ENCODE measurements around the gene TRAPPC4.
"Not testable (repeated sequence)": the region's sequence is repeated elsewhere in the genome, so short reads cannot be mapped to it uniquely, and the experiment has no call there.

Gene TRAPPC4

GRCh38 chr11:119034813-119035212 lies 16.2 kb downstream of the TRAPPC4 start:
- in situ Hi-C loops (cut with MboI; ENCODE audit: low sequenced_read_pairs, unreplicated experiment) = no loop called here
- no peak for DNase-seq (ENCODE audit: low spot score)
- TF ChIP-seq CTCF (IDR thresholded peaks at IDR 0.05; ENCODE audit: borderline replicate concordance, control extremely low read depth, extremely low read depth, insufficient read depth, missing control alignments) = no peak

GRCh38 chr11:119038884-119039283 lies 20.3 kb downstream of the TRAPPC4 start:
- TF ChIP-seq CTCF (IDR thresholded peaks at IDR 0.05; ENCODE audit: borderline replicate concordance, control extremely low read depth, extremely low read depth, insufficient read depth, missing control alignments) = no peak
- in situ Hi-C loops (cut with MboI; ENCODE audit: low sequenced_read_pairs, unreplicated experiment) = no loop called here
- DNase-seq (ENCODE audit: low spot score) = no peak

GRCh38 chr11:119039471-119039870 lies 20.9 kb downstream of the TRAPPC4 start:
- not testable (repeated sequence) for DNase-seq (ENCODE audit: low spot score)

DNA sequence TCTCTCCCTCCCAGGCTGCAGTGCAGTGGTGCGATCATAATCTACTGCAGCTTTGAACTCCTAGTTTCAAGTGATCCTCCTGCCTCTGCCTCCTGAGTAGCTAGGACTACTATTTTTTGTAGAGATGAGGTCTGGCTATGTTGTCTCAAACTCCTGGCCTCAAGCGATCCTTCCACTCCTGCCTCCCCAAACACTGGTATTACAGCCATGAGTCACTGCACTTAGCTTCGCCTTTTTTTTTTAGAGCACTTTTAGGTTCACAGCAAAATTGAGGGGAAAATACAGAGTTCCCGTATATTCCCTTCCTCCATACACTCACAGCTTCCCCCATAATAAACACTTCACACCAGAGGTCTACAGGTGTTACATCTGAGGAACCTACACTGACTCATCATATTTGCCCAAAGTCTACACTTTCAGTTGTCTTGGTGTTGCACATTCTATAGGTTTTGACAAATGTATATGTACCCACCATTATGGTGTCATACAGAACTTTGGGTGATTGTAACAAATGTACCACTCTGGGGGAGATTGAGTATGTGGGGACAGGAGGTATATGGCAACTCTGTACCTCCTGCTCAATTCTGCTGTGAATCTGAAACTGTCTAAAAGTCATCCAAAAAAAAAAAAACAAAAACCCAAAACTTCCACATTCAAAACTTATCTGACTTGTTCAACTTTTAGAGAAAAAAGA lies 23.4 kb downstream of the TRAPPC4 start:
- no peak for TF ChIP-seq CTCF (IDR thresholded peaks at IDR 0.05; ENCODE audit: borderline replicate concordance, control extremely low read depth, extremely low read depth, insufficient read depth, missing control alignments)
- no peak for DNase-seq (ENCODE audit: low spot score)
- in situ Hi-C loops (cut with MboI; ENCODE audit: low sequenced_read_pairs, unreplicated experiment) = no loop called here

More at GRCh38 chr11:119039471-119039870, 20.9 kb downstream of the TRAPPC4 start:
- in situ Hi-C loops (cut with MboI; ENCODE audit: low sequenced_read_pairs, unreplicated experiment) = not testable (repeated sequence)

DNA sequence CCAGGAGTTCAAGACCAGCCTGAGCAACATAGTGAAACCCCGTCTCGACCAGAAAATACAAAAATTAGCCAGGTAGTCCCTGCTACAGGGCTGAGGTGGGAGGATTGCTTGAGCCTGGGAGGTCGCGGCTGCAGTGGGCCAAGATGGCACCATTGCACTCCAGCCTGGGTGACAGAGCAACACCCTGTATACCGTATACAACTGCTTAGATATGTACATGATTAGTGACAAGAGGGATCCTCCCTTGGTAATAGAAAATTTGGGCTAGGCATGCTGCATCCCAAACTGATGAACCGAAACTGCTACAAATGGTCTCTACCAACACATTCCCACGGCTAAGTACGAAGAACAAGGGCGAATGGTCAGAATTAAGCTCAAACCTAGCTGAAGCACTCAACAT lies 24.4 kb downstream of the TRAPPC4 start:
- no peak for DNase-seq (ENCODE audit: low spot score)
- TF ChIP-seq CTCF (IDR thresholded peaks at IDR 0.05; ENCODE audit: borderline replicate concordance, control extremely low read depth, extremely low read depth, insufficient read depth, missing control alignments) = no peak
- in situ Hi-C loops (cut with MboI; ENCODE audit: low sequenced_read_pairs, unreplicated experiment) = no loop called here

GRCh38 chr11:119044708-119045107 lies 26.1 kb downstream of the TRAPPC4 start:
- no peak for TF ChIP-seq CTCF (IDR thresholded peaks at IDR 0.05; ENCODE audit: borderline replicate concordance, control extremely low read depth, extremely low read depth, insufficient read depth, missing control alignments)
- DNase-seq (ENCODE audit: low spot score) = no peak
- in situ Hi-C loops (cut with MboI; ENCODE audit: low sequenced_read_pairs, unreplicated experiment) = no loop called here

- no peak for TF ChIP-seq CTCF (IDR thresholded peaks at IDR 0.05; ENCODE audit: borderline replicate concordance, control extremely low read depth, extremely low read depth, insufficient read depth, missing control alignments)
- DNase-seq (ENCODE audit: low spot score) = no peak
- in situ Hi-C loops (cut with MboI; ENCODE audit: low sequenced_read_pairs, unreplicated experiment) = no loop called here
Observed at GRCh38 chr11:119046489-119046888, 27.9 kb downstream of the TRAPPC4 start.
